Ishikawa (cell line): ENCODE data around the gene DSC2.

Experiments
- CEBPB ChIP-seq: IDR thresholded peaks from 2 replicates; pipeline ENCODE4 v1.6.1; 2012
- CREB1 ChIP-seq: IDR thresholded peaks from 2 replicates; pipeline ENCODE4 v1.6.1; 2012; ENCODE audit warnings: low read depth
- EGR1 ChIP-seq: IDR thresholded peaks from 2 replicates; pipeline ENCODE4 v1.6.1; 2012
- EP300 ChIP-seq: IDR thresholded peaks from 2 replicates; pipeline ENCODE4 v1.6.1; 2012; ENCODE audit warnings: borderline replicate concordance
- FOXM1 ChIP-seq: IDR thresholded peaks from 2 replicates; pipeline ENCODE4 v1.6.1; 2012; ENCODE audit warnings: low read depth, borderline replicate concordance
- MAX ChIP-seq: IDR thresholded peaks from 2 replicates; pipeline ENCODE4 v1.6.1; 2012
- NFIC ChIP-seq: IDR thresholded peaks from 2 replicates; pipeline ENCODE4 v1.6.1; 2012
- RAD21 ChIP-seq: IDR thresholded peaks from 2 replicates; pipeline ENCODE4 v1.6.1; 2012; ENCODE audit warnings: low read depth
- TAF1 ChIP-seq: IDR thresholded peaks from 2 replicates; pipeline ENCODE4 v1.6.1; 2012; ENCODE audit warnings: low read depth, mild to moderate bottlenecking
- TCF12 ChIP-seq: IDR thresholded peaks from 2 replicates; pipeline ENCODE4 v1.6.1; 2012; ENCODE audit warnings: low read depth
- TEAD4 ChIP-seq: IDR thresholded peaks from 2 replicates; pipeline ENCODE4 v1.6.1; 2012
- YY1 ChIP-seq: IDR thresholded peaks from 2 replicates; pipeline ENCODE4 v1.6.1; 2012; ENCODE audit warnings: low read depth
- ZBTB7A ChIP-seq: IDR thresholded peaks from 2 replicates; pipeline ENCODE4 v1.6.1; 2012; ENCODE audit warnings: low read depth
- TF ChIP-seq, protein P1 (sequence below): IDR thresholded peaks from 2 replicates; pipeline ENCODE4 v1.6.1; 2012
- TF ChIP-seq, protein P2 (sequence below): IDR thresholded peaks from 2 replicates; pipeline ENCODE4 v1.6.1; 2012; ENCODE audit warnings: low read depth, mild to moderate bottlenecking

The DSC2 gene

DNA sequence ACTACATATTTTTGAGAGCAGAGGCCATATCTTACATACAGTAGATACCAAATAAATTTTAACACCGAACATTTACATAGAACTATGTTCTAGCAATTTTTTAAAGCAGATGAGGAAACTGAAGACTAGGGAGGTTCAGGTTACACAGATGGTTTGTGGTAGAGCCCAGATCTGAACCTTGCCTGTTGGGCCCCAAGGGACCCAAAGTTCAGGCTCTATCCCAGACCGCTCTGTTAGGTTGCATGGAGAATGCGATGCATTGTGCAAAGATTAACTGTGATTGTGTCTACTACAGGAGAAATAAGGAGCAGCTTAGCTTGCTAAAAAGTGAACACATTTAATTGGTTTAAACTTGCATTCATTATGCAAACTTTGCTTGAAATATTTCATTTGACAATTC, 43.3 kb downstream of the DSC2 start:
- TF ChIP-seq, protein P1, sequence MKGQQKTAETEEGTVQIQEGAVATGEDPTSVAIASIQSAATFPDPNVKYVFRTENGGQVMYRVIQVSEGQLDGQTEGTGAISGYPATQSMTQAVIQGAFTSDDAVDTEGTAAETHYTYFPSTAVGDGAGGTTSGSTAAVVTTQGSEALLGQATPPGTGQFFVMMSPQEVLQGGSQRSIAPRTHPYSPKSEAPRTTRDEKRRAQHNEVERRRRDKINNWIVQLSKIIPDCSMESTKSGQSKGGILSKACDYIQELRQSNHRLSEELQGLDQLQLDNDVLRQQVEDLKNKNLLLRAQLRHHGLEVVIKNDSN: no peak
- TF ChIP-seq RAD21 (no peak), EGR1 (no peak), EP300 (no peak), FOXM1 (no peak), MAX (no peak), NFIC (no peak), CEBPB (no peak), TCF12 (no peak), YY1 (no peak), ZBTB7A (no peak), CREB1 (no peak)
- TF ChIP-seq, protein P2, sequence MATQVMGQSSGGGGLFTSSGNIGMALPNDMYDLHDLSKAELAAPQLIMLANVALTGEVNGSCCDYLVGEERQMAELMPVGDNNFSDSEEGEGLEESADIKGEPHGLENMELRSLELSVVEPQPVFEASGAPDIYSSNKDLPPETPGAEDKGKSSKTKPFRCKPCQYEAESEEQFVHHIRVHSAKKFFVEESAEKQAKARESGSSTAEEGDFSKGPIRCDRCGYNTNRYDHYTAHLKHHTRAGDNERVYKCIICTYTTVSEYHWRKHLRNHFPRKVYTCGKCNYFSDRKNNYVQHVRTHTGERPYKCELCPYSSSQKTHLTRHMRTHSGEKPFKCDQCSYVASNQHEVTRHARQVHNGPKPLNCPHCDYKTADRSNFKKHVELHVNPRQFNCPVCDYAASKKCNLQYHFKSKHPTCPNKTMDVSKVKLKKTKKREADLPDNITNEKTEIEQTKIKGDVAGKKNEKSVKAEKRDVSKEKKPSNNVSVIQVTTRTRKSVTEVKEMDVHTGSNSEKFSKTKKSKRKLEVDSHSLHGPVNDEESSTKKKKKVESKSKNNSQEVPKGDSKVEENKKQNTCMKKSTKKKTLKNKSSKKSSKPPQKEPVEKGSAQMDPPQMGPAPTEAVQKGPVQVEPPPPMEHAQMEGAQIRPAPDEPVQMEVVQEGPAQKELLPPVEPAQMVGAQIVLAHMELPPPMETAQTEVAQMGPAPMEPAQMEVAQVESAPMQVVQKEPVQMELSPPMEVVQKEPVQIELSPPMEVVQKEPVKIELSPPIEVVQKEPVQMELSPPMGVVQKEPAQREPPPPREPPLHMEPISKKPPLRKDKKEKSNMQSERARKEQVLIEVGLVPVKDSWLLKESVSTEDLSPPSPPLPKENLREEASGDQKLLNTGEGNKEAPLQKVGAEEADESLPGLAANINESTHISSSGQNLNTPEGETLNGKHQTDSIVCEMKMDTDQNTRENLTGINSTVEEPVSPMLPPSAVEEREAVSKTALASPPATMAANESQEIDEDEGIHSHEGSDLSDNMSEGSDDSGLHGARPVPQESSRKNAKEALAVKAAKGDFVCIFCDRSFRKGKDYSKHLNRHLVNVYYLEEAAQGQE: no peak

DNA sequence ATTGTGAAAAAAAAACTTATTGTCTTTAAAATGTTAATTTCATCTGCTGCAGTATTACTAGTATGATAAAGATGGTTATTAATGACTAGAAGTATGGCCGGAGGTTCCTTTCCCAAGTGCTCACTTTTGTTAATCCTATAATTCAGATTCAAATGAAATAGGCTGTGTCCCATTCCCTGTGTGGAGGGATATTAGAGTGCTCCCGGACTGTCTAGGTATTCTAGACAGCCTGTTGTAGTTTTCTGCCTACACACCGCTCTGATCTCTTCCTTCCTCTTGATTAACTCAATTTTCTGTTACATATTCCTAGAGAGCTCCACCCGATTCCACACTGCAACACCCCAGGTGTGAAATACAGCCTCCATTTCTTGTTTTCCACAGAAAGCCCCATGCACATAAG, 44.3 kb downstream of the DSC2 start:
- TF ChIP-seq, protein P2: no peak
- no peak for TF ChIP-seq FOXM1
- TF ChIP-seq YY1: no peak
- TF ChIP-seq TAF1: no peak
- TF ChIP-seq CEBPB: no peak
- no peak for TF ChIP-seq TEAD4
- TF ChIP-seq NFIC: no peak

GRCh38 chr18:31057051-31057450, 45.2 kb downstream of the DSC2 start:
- TF ChIP-seq EP300 (no peak), FOXM1 (no peak), EGR1 (no peak)

GRCh38 chr18:31056296-31056695, 45.9 kb downstream of the DSC2 start:
- no peak for TF ChIP-seq TCF12
- TF ChIP-seq, protein P2: no peak
- TF ChIP-seq FOXM1: no peak
- no peak for TF ChIP-seq TEAD4
- no peak for TF ChIP-seq ZBTB7A
- no peak for TF ChIP-seq RAD21
- TF ChIP-seq YY1: no peak
- TF ChIP-seq EGR1: no peak
- no peak for TF ChIP-seq CREB1
- no peak for TF ChIP-seq NFIC
- TF ChIP-seq EP300: no peak
- TF ChIP-seq CEBPB: no peak
- TF ChIP-seq, protein P1: no peak
- TF ChIP-seq MAX: no peak
- no peak for TF ChIP-seq TAF1

GRCh38 chr18:31050635-31051034, 51.6 kb downstream of the DSC2 start:
- no peak for TF ChIP-seq TEAD4
- TF ChIP-seq FOXM1: no peak
- TF ChIP-seq, protein P2: no peak
- TF ChIP-seq TCF12: no peak
- TF ChIP-seq NFIC: no peak
- TF ChIP-seq EP300: no peak
- TF ChIP-seq CEBPB: no peak
- TF ChIP-seq MAX: no peak
- no peak for TF ChIP-seq YY1
- TF ChIP-seq EGR1: no peak
- no peak for TF ChIP-seq TAF1
- TF ChIP-seq, protein P1: no peak
- no peak for TF ChIP-seq RAD21
